NOMO-1 treated with dmso at 0.1 percent for 144 hours (cell line): ENCODE results near the gene TECTB.

Experiments used
- DNase-seq: peaks from one replicate; lab custom pipeline; 2025; ENCODE audit not compliant: unreplicated experiment; lab: John Stamatoyannopoulos, UW

Gene TECTB

GRCh38 chr10:112307358-112308124 lies 24.3 kb downstream of the TECTB start:
- peak; percentile 27 for DNase-seq

GRCh38 chr10:112308125-112308502 lies 24.9 kb downstream of the TECTB start:
- DNase-seq: no peak

GRCh38 chr10:112311481-112311880 lies 28.3 kb downstream of the TECTB start:
- DNase-seq: no peak

- no peak for DNase-seq
These were observed 30.0 kb downstream of the TECTB start for GRCh38 chr10:112313234-112313633.

- no peak for DNase-seq
These were observed 30.7 kb downstream of the TECTB start for GRCh38 chr10:112313911-112314310.

- peak; percentile 19 for DNase-seq
These were observed 31.7 kb downstream of the TECTB start for GRCh38 chr10:112314822-112315474.

- DNase-seq: no peak
These were observed 44.5 kb downstream of the TECTB start for GRCh38 chr10:112327678-112328077.

GRCh38 chr10:112330162-112330561 lies 47.0 kb downstream of the TECTB start:
- no peak for DNase-seq

GRCh38 chr10:112330607-112331160 lies 47.5 kb downstream of the TECTB start:
- DNase-seq: no peak

GRCh38 chr10:112332022-112332421 lies 48.8 kb downstream of the TECTB start:
- DNase-seq: no peak

GRCh38 chr10:112332509-112333228 lies 49.5 kb downstream of the TECTB start:
- DNase-seq: no peak

- DNase-seq: no peak
These were observed 50.3 kb downstream of the TECTB start for GRCh38 chr10:112333452-112333851.

- peak; percentile 4 for DNase-seq
These were observed 52.1 kb downstream of the TECTB start for GRCh38 chr10:112335111-112335867.

- no peak for DNase-seq
These were observed 52.7 kb downstream of the TECTB start for GRCh38 chr10:112335868-112336265.

- DNase-seq: no peak
These were observed 53.5 kb downstream of the TECTB start for GRCh38 chr10:112336556-112337201.

GRCh38 chr10:112338957-112339356 lies 55.8 kb downstream of the TECTB start:
- no peak for DNase-seq

GRCh38 chr10:112340601-112341000 lies 57.4 kb downstream of the TECTB start:
- no peak for DNase-seq

- no peak for DNase-seq
These were observed 60.0 kb downstream of the TECTB start for GRCh38 chr10:112343056-112343806.

GRCh38 chr10:112344261-112344660 lies 61.1 kb downstream of the TECTB start:
- DNase-seq: no peak

GRCh38 chr10:112345202-112345601 lies 62.0 kb downstream of the TECTB start:
- no peak for DNase-seq
